Stimulated activated CD4-positive, alpha-beta T cell treated with anti-CD3 and anti-CD28 coated beads, Interleukin-12 subunit alpha, Interleukin-12 subunit beta, amount 100 ng/mL, for 24 hours (primary cell): ENCODE results near the gene ZNF555.
"Not testable (repeated sequence)": the region's sequence is repeated elsewhere in the genome, so short reads cannot be mapped to it uniquely, and the experiment has no call there.

Experiments
- DNase-seq, 2 experiments: peaks; one replicate each; pipeline ENCODE4 v3.0.0-alpha.2; 2020; ENCODE audit warnings: low read depth in 2 of 2

The ZNF555 gene

DNA sequence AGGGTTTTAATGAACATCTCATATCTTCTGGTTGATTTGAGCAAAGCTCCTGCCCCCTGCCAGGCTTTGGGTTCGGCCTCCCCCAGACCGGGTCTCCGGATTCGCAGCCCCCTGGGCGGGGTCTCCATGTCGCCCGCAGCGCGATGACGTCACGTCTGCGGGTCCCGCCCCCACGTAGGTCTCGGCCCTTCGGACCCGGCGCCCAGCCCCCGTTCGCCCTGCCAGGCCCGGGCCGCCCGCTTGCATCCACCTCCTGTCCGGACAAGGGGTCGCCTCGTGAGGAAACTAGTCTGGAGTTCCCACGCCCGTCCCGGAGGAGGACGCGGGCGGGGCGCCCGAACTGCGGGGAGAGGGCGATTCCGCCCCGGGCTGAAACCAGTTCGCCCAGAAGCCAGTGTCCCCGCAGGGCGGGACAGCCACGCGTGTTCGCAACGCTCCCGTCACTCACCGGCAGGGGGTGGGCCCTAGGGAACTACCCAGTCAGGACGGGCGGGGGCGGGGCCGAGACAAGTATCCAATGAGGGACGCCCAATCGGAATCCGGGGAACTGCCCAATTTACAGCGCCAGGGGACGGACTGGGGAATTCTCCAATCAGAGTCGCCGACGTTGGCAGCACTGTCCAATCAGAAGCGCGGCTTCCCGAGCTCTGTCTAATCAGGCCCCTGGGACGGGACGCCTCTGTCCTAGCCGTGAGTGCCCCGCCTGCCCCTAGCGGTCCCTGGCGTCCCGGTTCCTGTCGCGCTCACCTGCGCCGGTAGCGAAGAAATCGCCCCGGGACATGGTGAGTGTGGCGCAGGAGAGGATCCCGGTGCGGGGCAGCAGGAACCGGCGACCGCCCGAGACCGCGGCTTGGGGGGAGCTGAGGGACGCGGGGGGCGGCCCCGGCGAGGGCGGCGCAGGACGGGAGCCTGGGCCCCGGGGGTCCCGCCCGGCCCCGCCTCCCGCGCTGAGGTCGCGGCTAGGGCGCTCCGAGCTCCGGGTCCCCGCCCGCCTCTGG, at the start of gene ZNF555:
Gene ZNF555, plus strand, starts transcription at position 682 of the 998 bp plus-strand sequence. Its CDS starts 98 bp downstream, at position 780.
- peak; percentile 95 to 96 for DNase-seq

GRCh38 chr19:2791876-2792275, 49.4 kb upstream of the ZNF555 start:
- no peak for DNase-seq

- DNase-seq: not testable (repeated sequence)
Observed at GRCh38 chr19:2792666-2793065, 48.6 kb upstream of the ZNF555 start.

- DNase-seq: no peak
Observed at GRCh38 chr19:2793126-2793525, 48.1 kb upstream of the ZNF555 start.

GRCh38 chr19:2793577-2793976, 47.7 kb upstream of the ZNF555 start:
- no peak for DNase-seq

- DNase-seq: no peak
Observed at GRCh38 chr19:2795827-2796658, 45.2 kb upstream of the ZNF555 start.

- DNase-seq: no peak
Observed at GRCh38 chr19:2796659-2797266, 44.5 kb upstream of the ZNF555 start.

- DNase-seq: no peak
Observed at GRCh38 chr19:2797280-2797679, 44.0 kb upstream of the ZNF555 start.

DNA sequence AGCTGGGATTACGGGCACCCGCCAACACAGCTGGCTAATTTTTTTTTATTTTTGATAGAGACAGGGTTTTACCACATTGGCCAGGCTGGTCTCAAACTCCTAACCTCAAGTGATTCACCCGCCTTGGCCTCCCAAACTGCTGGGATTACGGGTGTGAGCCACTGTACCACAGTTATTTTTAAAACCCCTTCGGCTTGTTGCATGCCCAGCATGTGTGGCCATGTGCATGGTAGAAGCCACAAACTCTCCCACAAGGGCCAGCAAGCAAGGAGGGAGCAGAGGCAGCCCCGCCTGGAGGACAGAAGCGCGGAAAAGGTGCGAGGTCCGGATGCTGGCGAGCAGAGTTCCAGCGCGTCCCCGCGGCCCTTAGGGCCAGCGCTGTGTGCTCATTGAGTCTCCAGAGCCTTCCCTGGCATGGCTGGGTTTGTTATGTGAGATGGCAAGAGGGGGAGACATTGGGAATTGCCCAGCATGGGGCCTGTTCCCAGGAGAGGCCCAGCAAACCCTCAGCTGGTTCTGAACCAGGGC, 43.1 kb upstream of the ZNF555 start:
- DNase-seq: no peak

- DNase-seq: no peak
Observed at GRCh38 chr19:2798733-2799132, 42.5 kb upstream of the ZNF555 start.

- no peak for DNase-seq
Observed at GRCh38 chr19:2799273-2800020, 41.8 kb upstream of the ZNF555 start.

DNA sequence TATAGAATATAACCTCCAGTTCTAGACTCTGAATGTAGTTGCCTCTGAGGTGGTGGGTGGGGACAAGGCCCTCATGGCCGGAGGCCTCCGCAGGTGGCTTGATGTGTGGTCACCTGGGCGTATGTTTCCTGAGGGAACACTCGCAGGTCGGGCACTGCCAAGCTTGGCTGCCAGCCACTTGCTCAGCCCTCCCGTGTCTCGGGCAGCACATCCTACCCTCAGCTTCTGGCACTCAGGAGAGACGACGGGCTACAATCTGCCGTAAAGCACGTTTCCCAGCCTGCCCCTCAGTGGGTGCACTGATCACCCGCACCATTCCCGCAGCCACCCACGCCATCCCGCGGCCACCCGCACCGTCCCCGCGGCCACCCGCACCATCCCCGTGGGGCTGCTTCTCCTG, 40.8 kb upstream of the ZNF555 start:
- no peak for DNase-seq

- no peak for DNase-seq
Observed at GRCh38 chr19:2802826-2803225, 38.4 kb upstream of the ZNF555 start.

DNA sequence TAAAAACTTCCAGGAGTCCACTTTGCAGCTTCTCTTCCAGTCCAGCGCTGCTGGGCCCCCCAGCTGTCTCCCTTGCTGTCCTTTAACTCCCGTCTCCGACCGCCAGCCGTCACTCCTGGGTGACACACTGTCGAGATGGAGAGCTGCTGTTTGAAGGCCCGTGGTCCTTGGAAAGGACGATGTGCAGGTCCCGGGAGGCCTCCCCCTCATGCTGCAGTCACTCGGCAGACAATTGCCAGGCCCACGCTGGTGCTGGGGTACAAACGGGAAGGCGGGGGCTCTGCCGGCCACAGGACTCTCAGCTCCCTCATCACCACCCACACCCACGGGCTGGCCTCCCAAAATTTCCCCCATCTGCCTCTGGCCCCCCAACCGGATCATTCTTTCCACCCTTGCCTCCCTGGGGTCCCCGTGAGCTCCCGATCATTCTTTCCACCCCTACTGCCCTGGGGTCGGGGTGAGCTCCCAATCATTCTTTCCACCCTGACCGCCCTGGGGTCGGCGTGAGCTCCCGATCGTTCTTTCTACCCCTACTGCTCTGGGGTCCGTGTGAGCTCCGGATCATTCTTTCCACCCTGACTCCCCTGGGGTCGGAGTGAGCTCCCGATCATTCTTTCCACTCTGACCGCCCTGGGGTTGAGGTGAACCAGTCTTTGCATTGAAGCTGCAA, 37.7 kb upstream of the ZNF555 start:
- no peak for DNase-seq

DNA sequence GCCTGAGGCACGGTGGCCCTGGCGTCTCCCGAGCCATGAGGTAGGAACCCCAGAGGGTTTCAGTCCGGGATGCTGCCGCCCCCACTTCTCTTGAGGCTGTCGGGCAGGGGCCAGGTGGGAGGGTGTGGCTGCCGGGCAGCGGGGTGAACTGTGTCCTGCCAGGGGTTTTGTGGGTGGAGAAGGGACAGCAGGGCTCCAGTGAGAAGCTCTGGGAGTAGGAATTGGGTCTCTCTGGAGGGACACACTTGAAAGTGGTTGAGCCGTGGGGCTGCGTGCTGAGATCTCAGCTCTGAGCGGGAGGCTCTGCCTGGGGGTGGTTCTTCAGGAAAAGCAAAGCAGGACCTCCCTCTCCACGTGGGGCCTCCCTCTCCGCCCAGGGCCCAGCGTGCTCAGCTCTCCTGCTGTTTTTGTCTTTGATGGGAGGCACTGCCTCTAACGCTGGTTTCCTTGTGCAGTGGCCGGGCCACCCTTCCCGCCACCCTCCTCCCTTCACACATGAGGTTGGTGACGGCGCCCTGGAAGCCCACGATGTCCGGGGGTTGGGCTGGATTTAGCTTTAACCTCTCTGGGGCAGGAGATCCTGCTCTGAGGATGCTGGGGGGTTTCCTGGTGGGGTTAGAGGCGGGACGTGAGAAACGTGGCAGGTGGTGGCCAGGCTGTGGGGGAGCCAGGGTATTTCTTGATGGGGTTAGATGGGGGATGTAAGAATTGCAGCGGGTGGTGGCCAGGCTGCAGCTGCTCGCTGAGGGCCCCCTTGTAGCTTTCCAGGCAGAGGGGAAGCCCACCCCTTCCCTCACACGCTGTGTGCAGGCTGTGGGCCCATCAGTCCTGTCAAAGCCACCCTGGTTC, 36.9 kb upstream of the ZNF555 start:
- no peak for DNase-seq

DNA sequence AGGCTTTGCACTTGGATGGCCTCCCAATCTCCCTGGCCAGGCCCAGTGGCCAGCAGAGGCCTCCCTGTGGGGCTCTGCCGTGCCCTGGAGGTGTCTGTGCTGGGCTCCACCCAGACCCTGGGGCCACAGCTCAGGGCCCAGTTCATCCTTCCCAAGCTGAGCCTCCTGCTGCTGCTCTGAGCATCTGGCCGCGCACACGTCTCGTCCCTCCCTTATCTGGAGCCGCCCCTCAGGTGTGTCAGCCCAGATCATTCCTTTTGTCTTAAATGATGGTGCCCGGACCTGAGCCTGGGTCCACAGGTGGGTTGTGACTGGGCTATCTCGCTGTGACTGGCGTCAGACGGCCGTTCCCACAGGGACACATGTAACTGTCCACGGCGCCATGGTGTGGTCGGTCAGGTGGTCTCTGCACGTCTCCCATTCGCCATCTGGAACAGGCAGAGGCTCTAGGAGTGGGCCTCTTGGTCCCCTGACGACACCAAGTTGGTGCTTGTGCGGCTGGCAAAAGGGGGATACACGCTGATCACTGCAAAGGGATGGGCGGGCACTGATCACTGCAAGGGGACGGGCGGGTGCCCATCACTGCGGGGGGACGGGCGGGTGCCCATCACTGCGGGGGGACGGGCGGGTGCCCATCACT, 35.9 kb upstream of the ZNF555 start:
- DNase-seq: no peak

- DNase-seq: no peak
Observed at GRCh38 chr19:2805991-2806649, 35.2 kb upstream of the ZNF555 start.

- no peak for DNase-seq
Observed at GRCh38 chr19:2806736-2807378, 34.4 kb upstream of the ZNF555 start.
